Femur (tissue), 1 donor: ENCODE measurements around the gene ZBED4.

ENCODE experiments used
- DNase-seq: peaks from one replicate; pipeline ENCODE4 v3.0.0-alpha.2; 2017

The ZBED4 gene

DNA sequence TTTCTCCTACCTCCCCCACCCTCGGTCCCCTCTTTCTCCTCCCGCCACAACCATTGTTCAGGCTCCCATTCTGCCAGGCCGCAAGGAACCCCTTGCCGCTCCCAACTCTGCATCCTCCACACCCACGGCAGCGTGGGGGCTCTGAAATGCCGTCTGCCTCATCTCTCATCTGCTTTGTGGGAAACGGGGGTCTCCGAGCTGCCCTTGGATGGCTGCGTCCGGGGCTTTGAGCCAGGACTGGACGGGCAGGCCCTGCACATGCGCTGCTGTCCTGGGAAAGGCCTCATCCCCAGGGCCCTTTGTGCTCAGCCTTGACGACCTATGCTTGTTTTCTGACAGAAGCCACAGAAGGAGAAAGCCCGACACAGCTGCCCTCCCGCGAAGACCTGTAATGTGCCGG is 73.3 kb downstream of the ZBED4 start:
- no peak for DNase-seq

DNA sequence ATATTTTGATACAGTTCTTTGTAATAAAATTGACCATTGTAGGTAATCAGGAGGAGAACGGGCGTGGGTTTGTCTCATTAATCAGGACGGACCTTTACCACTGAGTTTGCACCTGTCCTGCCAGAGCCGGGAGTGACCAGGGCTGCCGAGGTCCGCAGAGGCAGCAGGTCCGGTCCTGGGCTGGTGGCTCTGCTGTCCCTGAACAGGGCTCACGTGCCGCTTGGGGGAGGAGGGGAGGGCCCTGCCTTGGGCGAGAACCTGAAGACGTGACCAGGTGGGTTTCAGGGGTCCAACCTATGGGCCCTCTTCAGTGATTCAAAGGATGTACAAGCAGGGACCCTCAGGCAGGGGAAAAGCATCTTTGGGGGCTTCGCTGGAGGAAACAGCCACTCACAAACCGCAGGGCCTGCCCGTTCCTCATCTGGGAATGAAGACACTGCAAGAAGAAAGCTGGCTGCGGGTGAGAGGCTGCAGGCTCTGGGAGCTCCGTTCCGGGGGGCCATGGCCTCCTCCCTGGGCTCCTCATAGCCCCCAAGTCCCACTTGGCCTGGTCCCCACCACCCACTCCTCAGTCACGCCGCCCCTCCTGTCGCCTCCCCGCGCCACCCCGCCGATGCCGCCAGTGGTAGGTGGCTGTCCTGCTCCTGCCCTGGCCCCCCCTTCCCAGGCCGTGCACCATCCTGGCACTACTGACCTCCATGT is 74.0 kb downstream of the ZBED4 start:
- no peak for DNase-seq

DNA sequence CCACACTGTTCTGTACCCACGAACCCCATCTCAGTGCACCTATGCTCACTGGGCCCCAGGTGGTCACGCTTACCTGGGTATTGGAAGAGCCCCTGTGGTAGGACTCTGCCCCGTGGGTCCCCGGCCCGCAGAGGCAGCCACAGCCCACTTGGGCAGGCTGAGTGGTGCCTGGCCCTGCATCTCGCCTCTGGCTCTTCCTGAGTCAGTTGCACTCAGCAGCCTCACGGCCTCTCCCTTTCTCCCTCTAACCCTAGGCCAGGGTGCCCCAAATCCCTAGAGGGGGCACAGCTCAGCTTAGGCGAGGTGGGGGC is 74.5 kb downstream of the ZBED4 start:
- no peak for DNase-seq

DNA sequence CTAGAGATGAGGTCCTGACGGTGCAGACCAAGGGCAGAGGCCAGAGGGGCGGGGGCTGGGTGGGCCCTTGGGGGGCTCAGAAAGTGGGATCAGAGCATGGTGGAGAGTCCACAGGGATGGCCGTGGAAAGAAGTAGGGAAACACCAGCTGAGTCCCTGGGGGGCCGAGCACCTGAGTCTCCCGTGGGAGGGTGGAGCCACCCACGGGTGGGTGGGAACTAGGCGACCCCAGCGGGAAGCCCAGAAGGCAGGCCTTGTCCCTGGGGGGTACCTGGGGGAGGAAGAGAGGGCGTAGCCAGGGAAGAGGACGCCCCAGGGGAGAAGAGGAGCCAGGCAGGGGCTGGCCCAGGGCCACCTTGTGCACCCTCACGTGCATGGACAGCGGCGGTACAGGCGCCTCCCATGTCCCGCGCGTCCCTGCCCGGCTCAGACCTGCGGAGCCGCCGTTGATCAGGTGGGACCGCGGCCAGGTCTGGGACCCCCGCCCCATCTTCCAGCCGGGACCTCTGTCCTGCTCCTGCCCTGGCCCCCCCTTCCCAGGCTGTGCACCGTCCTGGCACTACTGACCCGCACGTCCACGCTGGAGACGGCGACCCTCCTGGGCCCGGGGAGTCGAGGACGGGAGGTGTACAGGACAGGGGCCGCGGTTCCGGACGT is 75.0 kb downstream of the ZBED4 start:
- no peak for DNase-seq

DNA sequence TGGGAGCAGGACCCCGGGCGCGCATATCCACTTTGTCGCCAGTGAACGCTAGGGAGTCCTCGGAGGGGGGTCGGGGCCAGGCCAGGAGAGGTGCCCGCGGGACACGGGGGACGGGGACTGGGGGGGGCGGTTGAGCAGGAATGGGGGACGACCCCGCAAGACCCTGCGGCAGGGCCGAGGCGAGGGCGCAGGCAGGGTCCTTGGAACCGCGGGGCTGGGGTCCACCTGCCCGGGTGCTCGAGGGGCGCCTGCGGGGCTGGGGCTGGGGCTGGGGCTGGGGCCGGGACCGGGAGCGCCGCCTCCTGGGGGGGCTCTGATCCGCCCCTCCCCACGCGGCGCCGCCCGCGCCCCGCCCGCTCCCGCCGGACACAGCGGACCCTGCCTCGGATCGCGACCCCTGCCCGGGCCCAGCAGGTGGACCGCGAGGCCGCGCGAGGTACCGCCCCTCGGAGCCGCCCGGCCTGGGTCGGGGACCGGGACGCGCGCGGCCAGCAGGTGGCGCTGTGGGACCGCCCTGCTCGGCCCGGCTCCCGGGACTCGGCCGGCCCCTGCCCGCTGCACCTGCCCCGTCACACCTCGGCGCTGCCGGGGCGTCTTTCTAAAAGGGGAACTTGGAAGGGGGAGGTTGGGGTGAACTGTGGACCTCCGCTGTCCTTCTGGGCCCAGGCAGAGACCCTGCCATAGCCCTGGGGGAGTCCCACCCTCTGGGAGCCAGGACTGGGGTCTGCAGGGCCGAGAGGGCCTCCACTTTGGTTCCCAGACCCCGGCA is 75.8 kb downstream of the ZBED4 start:
- DNase-seq, result peak; percentile 75

DNA sequence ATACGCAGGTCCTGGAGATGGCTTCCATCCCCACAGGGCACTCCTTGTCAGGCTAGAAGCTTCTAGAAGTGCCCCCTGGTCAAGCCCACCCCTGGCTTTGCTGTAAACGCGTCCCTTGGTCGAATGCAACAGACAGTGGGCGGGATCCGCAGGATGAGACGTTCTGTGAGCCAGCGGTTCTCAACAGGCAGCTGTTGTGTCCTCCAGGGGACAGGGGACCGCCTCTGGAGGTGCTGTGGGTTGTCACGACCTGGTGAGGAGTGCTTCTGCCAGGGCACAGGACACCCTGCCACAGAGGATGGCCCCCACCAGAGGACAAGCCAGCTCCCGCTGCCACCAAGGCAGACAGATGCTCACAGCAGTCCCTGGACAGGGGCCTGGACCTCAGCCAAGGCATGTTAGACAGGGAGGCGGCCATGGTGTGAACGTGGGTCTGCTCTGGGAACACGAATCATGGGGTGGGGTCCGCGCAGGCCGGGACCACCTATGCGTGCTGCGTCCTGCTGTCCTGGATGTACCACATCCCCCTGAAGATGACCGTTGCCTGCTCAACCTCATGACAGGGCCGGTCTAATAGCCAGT is 76.4 kb downstream of the ZBED4 start:
- no peak for DNase-seq

DNA sequence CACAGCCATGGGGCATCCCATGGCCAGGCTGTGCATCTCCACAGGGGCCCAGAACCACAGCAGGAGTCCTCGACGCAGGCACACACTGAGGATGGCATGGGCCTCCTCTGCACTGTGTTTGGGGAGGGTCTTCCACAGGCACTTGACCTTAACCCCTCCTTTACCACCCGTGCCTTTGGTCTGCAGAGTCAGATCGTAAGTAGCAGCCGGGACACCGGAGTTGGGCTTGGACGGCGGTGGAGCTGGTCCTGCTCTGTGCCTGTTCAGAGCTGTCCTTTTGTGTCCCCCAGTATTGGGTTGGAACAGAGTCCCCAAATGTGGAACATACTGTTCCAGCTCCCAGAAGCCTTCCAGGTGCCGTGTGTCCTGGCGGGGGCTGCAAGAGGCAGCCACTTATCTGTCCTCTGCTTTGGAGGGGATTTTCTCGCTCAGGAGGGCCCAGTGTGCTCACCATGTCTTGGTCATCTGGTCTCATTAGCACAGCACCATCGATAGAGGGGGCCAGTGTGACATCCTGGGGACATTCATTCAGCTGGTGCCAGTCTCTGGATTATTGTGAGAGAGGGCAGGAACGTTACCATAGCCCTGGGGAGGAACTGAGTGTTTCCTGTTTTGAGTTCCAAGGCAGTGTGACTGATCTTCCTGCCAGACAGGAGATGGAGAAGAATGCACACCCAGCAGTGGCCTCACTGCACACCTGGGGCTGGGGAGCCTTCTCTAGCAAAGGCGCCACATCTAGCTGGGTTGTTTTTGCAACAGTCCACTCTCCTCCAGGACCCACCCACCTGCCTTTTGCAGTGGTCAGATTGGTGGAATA is 77.2 kb downstream of the ZBED4 start:
- DNase-seq, result no peak

DNA sequence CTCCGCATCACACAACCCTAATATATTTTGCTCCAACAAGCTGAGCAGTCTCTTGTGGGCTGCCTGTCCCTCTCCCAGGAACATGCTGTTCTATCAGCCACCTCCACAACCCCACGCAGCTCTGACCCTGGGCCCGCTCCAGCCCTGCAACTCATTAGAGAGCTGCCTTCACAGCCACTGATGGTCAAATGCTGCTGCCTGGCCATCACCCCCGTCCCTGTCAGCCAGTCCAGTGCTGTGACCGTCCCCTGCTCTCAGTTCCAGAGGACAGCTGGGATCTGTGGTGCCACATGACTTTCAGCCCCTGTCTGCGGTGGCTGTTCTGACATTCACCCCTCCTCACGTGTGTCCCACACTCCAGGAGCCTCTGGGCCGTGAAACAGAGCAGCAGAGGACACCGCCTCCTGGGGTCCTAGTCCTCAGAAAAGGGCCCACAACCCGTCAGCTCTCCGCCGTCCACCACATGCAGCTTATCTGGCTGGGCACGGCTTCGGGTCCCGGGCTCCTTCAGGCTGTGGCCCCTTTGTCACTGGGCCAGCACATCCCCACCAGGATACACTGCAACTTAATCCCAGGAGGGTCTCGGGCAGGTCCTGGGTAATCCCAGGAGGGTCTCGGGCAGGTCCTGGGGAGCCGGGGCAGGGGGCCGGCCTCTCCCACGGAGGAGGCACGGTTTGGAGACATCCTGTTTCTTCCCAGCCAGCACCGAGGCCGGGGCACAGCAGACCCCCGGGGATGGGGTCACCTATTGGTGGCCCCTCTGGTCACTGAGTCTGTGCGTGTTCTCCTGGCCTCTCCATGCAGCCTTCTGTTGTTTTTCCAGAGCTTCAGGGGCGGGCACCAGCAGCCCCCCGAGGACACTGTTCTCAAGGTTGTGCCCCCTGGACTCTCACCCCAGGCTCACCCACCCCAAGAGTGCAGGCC is 79.9 kb downstream of the ZBED4 start:
- DNase-seq, result no peak

DNA sequence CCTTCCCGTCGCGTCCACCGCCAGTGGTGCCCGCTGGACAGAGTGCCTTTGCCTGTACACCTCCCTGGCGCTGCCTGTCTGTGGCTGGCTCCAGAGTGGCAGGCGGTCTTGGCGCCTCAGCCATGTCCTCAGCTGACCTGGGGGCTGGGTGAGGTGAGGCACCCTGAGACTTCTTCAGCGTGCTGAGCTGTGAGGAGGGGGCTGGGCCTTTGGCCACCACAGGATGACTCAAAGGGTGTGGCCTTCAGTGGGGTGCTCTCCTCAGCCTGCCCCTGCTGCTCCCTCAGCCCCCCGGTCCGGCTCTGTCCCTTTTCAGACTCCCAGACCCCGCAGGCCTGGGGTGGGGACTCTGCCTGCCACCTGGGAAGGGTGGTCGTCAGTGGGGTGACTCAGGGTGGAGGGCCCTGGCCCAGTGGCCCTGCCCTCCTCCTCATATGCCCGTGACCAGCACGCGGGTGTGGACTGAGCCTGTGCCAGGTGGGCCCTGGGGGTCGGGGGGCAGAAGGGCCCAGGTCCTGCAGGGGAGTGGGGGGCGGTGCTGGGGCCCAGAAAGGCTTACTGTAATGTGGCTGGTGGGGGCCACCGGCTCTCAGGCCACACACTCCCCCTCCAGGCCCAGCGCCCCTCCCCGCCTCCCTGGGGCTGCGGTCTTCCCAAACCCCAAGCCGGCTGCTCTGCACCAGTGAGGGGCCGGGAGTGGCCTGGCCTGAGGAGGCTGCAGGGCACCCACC is 80.7 kb downstream of the ZBED4 start:
- no peak for DNase-seq

DNA sequence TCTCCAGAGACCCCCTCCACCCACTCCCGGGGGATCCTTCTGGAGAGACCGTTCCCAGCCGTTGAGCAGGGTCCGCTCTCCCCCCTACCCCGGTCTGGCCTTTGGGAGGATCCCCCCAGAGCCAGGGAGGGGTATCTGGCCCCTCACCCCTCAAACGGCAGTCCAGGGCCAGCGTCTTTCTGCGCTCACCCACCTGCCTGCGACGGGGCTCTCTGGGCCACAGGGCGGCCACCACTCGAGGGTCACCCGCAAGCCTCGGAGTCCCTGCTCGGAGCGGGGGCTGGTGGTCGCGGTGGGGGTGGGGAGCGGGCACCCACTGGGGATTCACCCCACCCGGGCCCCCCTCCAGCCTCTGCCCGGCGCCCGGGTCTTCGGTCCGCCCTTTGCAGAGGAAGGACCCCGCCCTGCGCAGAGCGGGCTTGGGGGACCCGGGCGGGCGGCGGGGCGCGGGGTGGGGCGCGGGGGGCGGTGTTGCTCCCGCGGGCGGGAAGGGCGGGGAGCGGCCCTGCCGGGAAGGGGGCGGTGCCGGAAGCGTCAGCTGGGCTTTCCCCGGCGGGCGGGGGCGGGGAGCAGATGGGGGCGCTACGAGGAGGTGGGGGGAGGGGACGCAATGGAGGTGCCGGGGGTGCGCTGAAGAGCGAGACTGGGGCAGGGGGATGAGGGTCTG is 81.4 kb downstream of the ZBED4 start:
- peak; percentile 86 for DNase-seq

DNA sequence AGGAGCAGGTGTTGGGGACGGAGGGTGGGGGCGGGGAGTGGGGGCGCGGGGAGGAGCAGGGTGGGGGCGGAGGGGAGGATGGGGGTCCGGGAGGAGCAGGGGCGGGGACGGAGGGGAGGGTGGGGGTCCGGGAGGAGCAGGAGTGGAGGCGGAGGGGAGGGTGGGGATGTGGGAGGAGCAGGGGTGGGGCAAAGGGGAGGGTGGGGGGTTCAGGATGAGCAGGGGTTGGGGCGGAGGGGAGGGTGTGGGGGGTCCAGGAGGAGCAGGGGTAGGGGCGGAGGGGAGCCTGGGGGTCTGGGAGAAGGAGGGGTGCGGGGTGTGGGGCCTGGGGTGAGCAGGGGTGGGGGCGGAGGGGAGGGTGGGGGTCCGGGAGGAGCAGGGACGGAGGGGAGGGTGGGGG is 81.9 kb downstream of the ZBED4 start:
- DNase-seq, result no peak

DNA sequence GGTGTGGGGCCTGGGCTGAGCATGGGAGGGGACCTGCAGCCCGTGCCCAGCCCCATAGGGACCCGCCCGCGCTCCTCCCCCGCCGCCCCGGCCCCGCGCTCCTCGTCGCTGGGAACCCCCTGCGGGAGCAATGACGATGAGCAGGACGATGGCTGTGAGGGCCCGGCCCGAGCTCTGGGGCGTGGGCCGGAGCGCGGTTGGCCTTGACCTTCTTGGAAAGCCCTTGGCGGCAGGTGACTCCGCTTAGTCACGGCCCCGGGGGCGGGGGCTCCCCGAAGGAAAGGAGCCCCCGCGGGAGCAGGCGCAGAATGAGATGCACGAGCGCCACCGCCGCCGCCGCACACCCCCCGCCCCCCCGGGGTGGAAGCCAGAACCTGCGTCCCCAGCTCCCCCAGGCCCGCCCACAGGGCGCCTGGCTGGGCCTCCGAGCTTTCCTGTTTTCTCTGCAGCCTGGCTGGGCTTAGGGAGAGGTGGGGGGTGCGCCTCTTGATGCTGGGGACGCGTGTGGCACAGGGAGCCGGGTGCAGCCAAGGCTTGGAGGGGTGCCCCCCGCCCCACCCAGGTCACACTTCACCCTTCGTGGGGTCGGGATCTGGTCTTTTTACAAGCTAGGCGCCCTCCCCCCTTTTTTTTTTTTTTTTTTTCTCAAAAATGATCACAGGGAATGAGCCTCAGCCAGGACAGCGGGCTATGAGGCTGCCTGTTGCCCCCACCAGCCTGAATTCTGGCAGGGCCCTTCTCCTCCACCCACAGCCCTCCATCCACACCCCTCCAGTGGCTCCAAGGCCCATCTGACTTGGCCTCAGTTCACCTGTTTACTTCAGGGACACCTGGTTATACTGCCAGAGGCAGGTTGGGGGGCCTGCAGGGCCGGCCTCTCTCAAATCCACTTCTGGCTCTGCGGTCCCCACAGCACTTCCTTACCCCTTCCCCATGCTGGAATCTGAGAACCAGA is 82.7 kb downstream of the ZBED4 start:
- peak; percentile 85 for DNase-seq

DNA sequence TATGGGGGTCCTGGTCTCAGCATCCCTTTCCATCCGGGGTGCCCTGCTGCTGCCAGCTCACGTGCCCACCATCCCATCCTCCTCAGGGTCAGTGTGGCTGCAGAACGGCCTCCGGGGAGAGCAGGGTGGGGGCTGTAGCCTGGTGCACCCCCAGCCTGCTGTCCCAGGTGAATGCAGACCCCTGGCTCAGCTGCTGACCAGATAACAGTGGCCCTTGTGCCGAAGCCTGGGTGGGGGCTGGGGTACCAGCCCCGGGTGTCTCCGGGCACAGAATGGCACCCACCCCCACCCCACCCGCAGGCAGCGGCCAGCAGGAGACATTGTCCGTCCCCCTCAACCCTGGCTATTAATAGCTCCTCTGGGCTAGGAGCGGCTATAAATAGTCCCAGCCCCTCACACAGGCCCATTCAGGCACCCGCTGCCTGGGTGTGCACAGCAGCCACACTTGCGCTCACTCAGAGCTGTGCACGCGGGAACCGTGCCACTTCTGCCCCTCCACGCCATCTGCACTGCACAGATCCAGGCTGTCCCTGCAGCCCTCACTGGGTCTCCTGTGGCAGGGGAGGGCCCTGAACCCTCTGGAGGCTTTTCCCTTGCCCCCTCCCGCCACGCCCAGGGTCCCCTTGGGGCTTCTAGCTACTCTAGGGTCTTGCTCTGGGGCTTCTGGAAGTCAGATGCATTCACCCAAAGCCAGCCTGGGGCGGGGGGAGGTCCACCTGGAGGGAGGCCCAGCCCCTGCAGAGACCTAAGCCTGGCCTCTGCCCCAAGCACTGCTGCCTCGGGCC is 83.5 kb downstream of the ZBED4 start:
- DNase-seq, result peak; percentile 69

DNA sequence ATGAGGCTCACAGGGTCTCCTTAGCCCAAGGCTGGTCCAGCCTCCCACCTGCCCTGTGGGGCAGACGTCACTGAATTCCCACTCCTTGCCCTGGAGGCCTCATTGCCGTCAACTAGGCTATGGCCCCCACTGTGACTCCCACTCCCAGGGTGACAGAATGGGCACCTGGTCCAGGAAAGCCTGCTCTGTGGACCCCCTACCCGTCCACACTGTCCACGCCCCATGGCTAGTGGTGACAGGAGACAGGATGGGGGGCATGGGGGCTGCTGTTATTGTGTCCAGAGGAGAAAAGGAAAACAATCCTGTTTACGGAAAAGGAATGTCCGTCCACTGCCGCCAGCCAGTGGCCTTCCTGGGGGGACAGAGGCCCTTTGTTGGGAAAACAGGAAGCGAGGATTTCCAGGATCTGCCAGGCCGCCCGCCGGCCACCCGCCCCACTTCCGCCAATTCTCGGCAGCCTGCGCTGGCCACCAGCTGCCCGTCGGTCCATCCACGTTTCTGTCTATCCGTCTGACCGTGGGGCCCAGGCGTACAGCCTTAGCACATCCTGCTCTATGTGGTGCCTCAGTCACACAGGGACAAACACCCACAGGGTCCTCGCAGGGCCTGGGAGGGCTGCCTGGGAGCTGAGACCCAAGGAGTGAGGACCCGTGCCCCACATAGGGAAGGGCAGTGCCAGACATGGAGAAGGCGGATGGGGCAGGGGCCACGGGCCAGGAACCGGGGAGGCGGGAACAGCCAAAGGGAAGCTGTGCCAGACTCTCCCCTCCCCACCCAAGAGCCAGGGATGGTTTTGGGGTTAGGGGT is 84.3 kb downstream of the ZBED4 start:
- peak; percentile 72 for DNase-seq

DNA sequence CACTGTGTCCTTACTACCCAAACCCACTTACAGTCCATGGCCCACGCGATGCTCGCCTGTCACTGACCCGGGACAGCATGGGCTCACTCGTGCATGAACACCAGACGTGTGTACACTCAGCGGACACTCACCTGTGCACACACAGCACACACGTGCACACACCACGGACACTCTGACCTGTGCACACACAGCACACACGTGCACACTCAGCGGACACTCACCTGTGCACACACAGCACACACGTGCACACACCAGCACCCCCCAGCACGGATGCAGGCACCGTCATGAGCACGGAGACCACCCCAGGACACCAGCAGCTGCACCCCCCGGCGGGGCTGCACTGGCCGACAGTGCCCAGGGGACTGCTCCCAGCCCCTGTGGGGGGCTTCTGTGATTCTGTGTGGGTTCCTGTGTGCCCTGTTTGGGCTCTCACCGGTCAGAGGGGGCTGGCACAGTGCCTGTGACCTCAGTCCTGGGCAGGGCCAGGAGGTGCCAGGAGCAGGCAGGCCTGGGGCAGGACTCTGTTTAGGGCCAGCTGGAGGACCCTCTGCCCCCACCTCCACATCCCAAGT is 85.0 kb downstream of the ZBED4 start:
- DNase-seq, result no peak
